DMS 273 (cell line): Measurements from ENCODE around the gene LPIN3.

Source experiments
- DNase-seq: peaks from one replicate; lab custom pipeline; 2025; ENCODE audit not compliant: unreplicated experiment; lab: John Stamatoyannopoulos, UW

Gene LPIN3

DNA sequence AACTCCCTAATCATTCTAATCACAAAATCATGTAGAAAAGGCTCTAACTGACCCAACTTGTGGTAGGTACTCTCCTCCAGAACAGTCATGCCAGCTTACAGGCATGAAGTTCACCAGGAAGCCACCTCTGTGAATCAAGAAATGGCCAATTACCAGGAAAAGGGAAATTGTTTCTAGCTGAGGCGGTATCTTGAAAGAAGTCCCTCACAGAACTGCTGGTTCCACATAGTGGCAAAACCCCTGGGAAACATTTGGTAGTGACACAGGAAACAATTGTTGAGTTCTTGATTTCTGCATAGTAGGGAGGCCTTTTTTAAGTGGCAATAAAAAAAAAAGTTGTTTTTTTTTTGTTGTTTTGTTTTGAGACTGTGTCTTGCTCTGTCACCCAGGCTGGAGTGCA lies 19.6 kb upstream of the LPIN3 start:
- no peak for DNase-seq

DNA sequence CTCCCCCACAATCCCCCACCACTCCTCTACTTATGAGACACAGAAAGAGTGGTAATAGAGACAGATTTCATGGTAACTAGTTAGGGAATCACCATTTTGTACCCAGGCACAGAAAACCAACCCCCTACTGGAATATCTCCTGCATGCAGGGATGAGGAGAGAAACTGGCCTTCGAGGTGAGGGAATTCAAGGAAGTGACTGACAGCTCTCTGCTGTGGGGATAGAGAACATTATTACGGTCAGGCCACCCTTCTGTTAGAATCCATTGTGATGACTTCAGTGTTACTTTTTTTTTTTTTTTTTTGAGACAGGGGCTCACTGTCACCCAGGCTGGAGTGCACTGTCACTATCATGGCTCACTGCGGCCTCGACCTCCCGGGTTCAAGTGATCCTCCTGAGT lies 13.4 kb upstream of the LPIN3 start:
- DNase-seq: no peak

DNA sequence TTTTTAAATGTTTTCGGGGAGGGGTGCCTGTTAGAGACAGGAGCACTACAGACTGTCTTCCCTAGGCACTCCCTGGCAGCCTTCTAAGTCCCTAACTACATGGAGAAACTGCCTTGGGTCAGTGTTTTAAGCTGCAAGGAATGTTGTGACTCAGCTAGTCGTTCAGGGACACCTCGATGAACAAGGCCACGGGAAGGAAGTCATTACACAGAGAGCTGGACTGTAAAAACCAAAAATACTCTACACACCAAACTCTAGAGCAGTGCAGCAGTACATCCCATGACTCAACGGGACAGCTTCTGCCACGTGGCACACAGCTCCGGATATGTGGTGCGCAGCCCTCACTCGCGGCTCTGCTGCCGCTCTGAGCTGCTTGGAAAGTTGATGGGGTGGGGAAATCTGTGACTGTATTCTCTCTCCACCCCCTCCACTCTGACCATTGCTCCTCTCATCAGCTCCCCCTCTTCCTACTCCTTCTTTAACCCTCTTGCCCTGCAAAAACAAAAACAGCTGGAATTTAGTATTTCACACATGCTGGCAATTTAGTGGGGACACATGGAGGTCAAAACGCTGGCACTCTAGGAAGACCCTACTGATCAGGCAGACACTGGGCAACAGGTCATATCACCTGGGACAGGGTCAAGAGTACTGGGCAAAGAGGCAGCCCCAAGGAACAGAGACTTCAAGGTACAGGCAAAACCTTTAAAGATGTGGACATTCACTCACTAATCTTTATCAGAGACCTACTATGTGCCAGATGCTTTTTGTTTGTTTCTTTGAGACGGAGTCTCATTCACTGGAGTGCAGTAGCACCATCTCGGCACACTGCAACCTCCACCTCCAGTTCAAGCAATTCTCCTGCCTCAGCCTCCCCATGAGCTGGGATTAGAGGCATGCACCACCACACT lies 10.9 kb upstream of the LPIN3 start:
- no peak for DNase-seq

DNA sequence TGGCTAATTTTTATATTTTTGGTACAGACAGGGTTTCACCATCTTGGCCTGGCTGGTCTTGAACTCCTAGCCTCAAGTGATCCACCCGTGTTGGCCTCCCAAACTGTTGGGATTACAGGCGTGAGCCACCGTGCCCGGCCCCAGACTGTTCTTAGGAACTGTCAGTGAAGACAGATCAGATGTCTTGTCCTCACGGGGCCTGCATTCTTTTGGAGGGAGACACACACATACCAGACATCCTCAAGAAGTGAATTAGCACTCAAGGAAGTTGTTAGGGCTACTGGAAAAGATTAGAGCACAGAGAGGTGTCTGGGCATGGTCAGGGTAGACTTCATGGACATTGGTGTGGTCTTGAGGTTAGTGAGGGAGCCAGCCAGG lies 10.3 kb upstream of the LPIN3 start:
- DNase-seq: no peak

DNA sequence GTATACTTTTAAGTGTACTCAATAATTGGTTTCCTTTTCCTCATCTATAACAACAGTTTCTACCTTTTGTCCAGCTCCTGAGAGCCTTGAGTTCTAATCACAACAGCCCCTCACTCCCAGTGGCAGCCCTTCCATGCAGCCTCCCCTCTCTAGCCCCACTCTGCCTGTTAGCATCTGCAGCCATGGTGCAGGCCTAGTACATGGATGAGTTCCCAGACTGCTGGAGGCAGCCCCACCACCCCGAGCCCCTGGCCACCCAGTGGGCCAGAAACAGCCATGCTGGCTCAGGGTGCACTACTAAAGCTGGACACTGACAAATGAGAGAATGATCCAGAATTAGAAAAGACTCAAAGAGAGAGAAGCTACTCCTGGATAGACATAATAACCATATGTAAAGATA lies 9.7 kb upstream of the LPIN3 start:
- no peak for DNase-seq

DNA sequence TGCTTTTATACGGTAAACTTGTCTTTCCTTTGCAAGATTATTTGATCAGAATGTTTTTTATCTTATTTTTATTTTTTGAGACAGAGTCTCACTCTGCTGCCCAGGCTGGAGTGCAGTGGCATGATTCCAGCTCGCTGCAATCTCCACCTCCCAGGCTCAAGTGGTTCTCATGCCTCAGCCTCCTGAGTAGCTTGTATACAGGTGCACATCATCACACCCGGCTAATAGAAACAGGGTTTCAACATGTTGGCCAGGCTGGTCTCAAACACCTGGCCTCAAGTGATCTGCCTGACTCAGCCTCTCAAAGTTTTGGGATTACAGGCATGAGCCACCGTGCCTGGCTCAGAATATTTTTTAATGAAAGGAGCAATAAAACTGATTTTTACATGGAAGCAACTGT lies 8.9 kb upstream of the LPIN3 start:
- no peak for DNase-seq

DNA sequence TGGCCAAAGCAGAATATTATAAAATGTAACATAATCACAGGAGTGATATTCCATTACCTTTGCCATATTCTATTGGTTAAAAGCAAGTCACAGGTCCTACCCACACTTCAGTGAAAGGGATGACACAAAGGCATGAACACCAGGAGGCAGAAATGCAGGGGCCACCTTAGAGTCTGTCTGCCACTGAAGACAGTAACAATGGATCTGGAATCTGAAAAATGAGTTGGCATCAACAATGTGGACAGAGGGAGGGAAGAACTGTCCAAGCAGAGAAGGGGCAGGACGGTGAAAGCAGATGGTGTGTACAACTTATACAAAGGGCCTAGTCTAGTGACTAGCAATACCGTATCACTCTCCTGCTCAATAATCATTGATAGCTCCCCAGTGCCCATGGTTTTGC lies 6.6 kb upstream of the LPIN3 start:
- DNase-seq: no peak

DNA sequence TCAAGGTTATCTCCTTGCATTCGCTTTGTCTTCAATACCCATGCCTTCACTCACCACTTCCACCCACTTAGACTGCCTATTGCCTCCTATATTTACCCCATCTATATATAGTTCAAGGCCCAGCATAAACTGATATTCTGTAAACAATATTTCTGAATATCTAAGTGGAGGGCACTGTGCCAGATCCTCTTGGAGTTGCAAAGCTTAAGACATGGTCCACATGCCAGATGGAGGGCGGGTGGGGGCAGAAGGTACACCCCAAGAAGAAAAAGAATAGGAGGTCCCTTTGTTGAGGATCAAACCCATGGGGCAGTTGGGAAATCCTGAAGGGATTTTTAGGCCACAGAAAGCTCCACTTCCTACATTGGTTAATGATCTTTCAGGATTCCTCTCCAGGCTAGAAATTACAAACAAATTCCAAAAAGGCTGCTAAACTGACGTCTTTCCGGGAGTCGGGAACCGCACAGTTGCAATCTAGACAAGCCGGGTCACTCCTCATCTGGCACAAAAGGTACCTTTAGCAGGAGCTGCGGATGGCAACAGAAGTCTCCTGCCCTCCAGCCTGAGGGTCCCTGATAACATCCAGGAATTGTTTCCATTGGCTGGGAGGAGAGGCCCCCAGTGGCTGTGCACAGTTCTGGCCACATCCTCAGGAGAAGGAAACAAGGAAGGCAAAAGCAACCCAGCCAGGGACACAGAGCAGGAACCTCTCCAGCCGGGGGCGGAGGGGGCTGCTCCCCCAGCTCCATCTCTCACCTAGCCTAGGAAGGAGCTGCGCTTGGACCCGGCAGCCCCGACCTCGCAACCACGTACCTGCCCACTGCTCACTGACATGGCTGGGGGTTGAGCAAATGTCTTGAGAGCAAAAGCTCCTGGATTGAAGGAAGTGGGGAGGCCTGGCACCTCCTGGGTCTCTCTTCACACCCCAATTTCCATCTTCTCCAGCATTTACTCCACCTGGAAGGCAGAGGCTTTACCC lies 5.9 kb upstream of the LPIN3 start:
- no peak for DNase-seq

DNA sequence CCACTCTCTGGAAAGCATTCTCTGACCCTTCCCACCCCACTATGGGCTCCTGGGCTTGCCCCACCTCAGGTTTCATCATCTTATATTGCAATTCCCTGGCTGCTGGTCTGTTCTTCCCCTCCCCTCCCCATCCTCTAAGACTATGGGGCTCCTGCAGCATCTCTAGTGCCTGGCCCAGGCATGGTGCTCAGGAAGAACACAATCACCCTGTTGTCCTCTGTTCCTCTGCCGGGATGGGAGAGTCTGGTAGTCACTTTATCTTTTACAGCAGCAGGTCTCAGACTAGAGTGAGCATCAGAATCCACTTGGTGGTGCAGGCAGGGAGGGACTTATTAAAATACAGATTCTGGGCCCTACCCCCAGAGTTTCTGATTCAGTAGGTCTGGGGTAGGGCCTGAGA lies 5.0 kb upstream of the LPIN3 start:
- no peak for DNase-seq

DNA sequence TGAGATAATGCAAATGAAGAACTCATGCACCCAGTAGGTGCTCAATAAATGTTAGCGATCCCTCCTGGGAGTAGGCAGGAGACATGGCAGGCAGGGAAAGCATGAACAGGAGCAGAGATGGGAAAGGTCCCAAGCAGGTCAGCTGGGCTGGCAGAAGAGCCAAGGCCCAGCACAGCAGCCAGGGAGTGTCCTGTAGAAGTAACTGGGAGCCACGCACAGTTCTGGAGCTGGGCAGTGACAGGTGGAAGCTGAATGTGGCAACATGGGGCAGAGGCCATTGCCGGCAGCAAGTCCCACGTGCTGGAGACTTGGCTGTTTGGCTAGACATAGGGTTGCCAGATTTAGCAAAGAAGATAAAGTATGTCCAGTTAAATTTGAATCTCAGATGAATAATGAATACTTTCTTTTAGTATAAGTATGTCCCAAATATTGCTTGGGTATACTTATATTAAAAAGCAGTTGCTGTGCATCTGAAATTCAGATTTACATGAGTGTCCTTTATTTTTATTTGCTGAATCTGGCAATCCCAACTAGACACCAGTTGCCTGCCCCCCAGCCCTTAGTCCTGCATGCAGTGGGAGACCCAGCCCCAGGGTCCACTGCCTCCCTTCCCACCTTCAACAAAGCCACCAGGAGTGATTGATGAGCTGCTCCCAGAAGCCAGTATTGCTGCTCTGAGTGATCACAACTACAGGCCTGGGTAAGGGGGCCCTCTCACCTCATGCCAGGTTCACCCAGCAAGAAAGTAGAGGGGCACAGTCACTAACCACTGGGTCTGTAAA lies 3.7 kb upstream of the LPIN3 start:
- DNase-seq: no peak

DNA sequence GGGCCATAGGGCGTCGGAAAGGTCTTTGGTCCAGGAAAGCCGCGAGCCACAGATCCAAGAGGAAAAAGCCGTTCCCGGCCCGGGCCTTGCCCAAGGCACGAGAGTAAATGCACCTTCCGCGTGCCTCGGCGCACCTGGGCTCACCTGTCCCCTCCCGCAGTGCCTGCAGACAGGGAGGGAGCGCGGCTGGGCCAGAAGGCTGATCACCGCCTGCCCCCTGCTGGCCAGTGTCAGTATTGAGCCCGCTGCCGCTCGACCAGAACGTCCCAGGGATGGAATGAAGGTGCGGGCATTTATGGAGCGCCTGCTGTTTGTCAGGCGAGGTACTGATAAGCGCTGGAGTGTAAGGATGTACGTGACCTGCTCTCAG lies 679 bp upstream of the LPIN3 start:
- peak; percentile 83 for DNase-seq

DNA sequence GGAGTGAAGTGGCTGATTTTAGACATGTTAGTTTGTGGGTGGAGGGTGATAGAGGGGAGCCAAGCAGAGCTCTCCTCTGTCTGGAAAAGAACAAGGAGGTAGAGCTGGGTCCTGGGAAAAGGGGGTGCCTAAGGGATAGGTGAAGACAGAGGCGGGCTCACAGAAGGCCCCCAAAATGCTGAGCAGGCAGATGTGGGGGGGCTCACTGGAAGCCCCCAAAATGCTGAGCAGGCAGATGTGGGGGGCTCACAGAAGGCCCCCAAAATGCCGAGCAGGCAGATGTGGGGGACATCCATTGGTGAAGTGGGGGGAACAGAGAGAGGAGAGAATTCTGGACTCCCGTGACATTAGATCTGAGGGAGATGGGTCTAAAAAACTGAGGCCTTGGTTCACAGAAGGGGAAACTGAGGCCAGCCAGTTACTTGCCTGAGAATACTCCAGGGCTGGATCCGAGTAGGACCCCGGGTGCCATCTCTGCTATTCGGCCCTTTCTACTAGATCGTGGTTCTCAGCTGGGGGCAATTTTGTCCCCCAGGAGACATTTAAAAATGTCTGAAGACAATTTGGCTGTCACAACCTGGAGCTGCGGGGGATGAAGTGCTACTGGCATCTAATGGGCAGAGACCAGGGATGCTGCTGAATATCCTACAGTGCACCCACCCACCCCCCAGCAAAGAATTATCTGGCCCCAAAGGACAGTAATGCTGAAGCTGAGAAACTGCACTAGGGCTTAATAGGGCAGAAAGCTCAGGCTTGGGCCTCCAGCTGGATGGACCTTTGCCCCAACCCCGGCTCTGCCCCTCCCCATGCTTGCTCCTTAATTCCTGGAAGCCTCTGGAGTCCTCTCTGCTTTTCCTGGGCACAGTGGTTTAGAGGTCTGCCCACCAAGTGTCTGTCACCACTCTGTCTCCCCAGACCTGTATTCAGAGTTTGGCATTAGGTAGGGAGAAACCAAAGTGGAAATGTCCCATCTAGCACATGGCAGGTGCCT lies 2.1 kb downstream of the LPIN3 start:
- DNase-seq: no peak

DNA sequence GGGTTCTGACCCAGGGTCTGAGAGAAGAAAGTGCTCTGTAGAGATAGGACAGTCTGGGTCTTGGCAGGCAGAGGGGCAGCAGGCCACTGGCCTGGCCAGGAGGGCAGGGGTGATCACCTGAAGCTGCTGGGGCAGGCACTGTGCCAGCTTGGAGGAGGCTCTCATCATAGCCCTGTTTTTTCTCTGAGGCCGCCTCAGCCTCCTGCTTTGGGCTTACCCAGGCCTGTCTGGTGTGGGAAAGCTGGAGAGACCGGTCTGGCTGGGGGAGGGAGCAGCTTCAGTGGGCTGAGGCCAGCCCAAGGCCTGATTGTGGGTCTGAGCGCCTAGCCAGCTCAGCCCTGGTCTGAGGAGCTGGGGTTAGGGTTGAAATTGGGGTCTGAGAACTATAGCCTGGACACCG lies 3.9 kb downstream of the LPIN3 start:
- DNase-seq: no peak

DNA sequence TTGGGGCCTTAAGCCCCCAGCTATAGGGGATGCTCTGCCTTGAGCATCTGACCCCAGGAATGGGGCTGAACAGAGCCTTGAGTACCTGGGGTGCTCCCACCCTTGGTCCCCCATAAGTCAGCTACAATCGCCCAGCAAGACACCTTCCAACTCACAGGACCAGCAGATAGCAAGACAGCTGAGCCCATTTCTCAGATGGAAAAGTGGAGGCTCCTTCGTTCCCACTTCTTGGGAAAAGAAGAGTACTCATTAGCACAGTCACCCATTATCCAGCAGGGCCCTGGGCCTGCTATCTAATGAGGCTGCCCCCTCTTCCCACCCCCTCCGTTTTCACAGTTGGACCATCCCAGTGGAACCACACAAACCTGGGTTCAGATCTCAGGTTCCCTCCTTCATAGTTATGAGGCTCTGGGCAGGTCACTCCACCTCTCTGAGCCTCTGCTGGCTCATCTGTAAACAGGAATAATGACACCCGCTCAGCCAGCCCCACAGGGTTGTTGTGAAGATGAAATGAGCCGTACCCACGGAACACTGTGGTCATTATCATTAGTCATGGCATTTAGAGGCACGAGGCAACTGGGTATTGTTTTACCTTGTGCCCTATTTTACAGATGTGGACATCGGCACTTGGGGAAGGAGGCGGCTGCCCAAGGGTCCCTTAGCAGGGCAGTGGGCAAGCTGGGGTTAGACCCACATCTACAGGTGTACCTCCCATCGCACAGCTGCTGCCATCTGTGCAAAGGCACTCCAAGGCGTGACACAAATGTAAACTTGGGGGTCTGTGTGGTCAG lies 4.5 kb downstream of the LPIN3 start:
- no peak for DNase-seq

DNA sequence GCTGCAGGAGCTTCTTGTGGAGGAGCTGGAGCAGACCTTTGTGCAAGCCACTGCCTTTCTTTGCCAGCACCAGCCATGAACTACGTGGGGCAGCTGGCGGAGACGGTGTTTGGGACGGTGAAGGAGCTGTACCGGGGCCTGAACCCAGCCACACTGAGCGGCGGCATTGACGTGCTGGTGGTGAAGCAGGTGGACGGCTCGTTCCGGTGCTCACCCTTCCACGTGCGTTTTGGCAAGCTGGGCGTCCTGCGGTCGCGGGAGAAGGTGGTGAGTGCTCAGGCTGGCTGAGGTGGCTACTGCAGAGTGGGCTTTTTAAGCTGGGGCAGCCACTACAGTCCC lies 5.1 kb downstream of the LPIN3 start:
- DNase-seq: no peak

DNA sequence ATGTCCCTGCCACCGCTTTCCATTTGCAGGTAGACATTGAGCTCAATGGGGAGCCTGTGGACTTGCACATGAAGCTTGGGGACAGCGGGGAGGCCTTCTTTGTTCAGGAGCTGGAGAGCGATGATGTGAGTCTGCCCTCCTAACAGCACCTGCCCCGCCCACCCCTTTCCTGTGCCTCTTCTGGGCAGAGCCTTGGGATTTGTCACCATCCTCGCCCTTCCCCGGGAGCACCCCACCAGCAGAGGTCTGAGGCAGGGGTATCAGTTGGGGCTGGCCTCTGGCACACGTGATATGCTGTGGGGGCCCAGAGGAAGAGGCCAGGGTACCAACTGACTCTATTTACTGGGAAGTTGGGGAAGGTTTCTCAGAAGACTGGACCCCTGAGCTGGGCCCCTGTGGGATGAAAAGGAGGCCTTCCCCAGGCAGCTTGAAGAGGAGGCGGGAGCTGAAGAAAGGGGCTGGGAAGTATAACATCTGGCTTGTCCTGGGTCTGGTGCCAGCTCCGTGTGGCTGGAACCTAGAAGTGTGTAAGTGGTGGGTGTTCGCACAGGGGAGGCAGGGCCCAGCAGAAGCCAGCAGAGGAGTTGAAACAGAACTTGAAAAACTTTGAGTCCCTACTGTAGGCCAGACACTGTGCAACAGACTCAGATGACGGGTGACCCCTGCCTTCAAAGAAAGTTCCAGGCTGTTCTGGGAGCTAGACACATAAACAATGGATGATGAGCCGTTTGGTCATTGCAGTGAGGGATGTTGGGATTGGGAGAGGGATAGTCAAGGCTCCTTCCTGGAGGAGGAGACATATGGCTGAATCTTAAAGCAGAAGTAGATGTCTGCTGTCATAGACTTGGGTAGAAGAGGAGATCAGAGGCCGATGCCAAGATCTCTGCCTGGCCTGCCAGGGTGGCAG lies 7.2 kb downstream of the LPIN3 start:
- DNase-seq: peak; percentile 62

DNA sequence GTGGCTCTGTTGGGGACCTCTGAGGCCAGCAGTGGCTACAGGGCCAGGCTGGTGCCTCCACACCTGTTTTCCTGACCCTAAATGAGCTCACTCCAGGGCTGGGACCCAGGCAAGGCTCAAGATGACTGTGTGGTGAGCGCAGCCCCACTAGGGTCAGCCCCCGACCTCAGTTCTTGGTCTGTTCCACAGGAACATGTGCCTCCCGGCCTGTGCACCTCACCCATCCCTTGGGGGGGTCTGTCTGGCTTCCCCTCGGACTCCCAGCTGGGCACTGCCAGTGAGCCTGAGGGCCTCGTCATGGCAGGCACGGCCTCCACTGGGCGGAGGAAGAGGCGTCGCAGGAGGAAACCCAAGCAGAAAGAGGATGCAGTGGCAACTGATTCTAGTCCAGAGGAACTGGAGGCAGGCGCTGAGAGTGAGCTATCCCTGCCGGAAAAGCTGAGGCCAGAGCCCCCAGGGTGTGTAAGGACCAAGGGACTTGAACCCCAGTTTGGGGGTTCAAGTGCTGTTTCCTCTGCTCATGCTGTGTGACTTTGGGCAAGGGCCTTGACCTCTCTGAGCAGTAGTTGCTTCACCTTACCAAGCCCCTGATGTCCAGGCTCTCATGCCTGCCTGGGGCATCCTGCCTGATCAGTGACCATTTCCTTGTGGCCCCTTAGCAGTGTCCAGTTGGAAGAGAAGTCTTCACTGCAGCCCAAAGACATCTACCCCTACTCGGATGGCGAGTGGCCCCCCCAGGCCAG lies 8.0 kb downstream of the LPIN3 start:
- no peak for DNase-seq

DNA sequence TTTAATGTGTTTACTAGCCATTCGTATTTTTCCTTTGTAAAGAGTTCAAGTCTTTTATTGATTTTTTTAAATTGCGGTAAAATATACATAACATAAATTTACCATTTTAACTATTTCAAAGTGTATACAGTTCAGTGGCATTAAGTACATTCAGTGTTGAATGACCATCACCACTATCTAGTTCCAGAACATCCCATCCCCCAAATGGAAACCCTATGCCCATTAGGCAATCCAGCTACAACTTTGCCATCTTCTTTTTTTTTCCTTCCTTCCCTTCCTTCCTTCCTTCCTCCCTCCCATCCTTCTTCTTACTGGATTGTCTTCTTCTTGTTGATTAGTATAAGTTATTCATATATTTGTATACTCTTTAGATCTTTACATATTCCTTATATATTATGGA lies 8.6 kb downstream of the LPIN3 start:
- DNase-seq: no peak
